ENCODE data around the gene GSTK1. TPM values are rescaled to one million over a fixed set of nuclear protein-coding genes. Genes with fewer than 3 reads are reported as not detected.
A peak's percentile ranks its signal among the peaks of the same experiment; 100 is the strongest.

The GSTK1 gene
- total and polyA plus RNA-seq, 9 of the 15 experiments (the other 6 are each of a cell fraction or from before 2014, with no cell fraction given): 155 to 441 (median 233) TPM

DNA sequence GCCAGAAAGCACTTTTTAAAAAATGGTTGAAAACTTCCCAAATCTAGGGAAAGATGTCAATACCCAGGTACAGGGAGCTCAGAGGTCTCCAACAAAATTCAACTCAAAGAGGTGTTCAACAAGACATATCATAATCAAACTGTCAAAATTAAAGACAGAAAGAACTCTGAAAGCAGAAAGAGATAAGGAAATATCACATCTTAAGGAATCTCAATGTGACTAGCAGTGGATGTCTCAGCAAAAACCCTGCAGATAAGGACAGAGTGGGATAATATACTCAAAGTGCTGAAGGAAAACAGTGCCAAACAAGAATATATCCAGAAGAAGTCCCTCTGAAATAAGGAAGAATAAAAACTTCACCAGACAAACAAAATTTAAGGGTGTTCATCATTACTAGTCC, 13.0 kb upstream of the GSTK1 start:
- H3K9me1 ChIP-seq (ENCODE audit: control insufficient read depth, insufficient read depth, low read length): no peaks in the 10 kb centered on the region
- peaks cover 12% of the 10 kb centered on the region; the same call in 1 of the 2 replicates for H3K9me3 ChIP-seq (replicated peaks; ENCODE audit: control insufficient read depth, insufficient read depth, low read depth, low read length)
- H3K9ac ChIP-seq (ENCODE audit: insufficient read depth in 1 of 2, low read depth in 2 of 2, low read length in 2 of 2): no peak overlapping the region
- no peaks in the 10 kb centered on the region for H3K79me2 ChIP-seq (ENCODE audit: control insufficient read depth, insufficient read depth, low read length)
- BruUV-seq (replicated peaks): no TSS peak
- intact Hi-C loops (cut with micrococcal nuclease) (no loop called here), in situ Hi-C loops (cut with MboI) (no loop called here)
- ATAC-seq (no peak), DNase-seq (ENCODE audit: extremely low read depth in 1 of 4, low spot score in 3 of 4) (no peak), FAIRE-seq (no peak)
- H3K27me3 ChIP-seq (ENCODE audit: control insufficient read depth in 2 of 2, insufficient read depth in 2 of 2, low read length in 2 of 2): no peaks in the 10 kb centered on the region; a peak in 1 of 5 replicates
- H3K4me3 ChIP-seq: no peak overlapping the region
- H3K27ac ChIP-seq (ENCODE audit: extremely low read depth, low read depth, low read length): no peak overlapping the region
- H3K4me2 ChIP-seq (ENCODE audit: insufficient read depth, low read length): no peak overlapping the region
- peaks cover 0 to 2% of the 10 kb centered on the region in 2 experiments; a peak in 2 of 5 replicates for H3K4me1 ChIP-seq (replicated peaks in 1 of 2; ENCODE audit: control insufficient read depth in 2 of 2, insufficient read depth in 2 of 2, low read length in 2 of 2)
- no peaks in the 10 kb centered on the region for H3K36me3 ChIP-seq (ENCODE audit: control insufficient read depth, insufficient read depth, low read length)
- ChIA-PET POLR2A (no interaction called here), CTCF (ENCODE audit: low intra/inter-chr PET ratio) (no interaction called here)
- no peaks in the 10 kb centered on the region for H4K20me1 ChIP-seq (replicated peaks; ENCODE audit: control insufficient read depth, insufficient read depth, low read length)
- H2AFZ ChIP-seq (ENCODE audit: low read depth, low read length): no peak overlapping the region
- peak; percentile 39; the same call in 1 of the 2 replicates for TF ChIP-seq NFE2 (IDR thresholded peaks at IDR 0.05; ENCODE audit: low read depth)
- TF ChIP-seq KLF1 (tag; IDR thresholded peaks at IDR 0.05): no peak
- TF ChIP-seq, protein P1, sequence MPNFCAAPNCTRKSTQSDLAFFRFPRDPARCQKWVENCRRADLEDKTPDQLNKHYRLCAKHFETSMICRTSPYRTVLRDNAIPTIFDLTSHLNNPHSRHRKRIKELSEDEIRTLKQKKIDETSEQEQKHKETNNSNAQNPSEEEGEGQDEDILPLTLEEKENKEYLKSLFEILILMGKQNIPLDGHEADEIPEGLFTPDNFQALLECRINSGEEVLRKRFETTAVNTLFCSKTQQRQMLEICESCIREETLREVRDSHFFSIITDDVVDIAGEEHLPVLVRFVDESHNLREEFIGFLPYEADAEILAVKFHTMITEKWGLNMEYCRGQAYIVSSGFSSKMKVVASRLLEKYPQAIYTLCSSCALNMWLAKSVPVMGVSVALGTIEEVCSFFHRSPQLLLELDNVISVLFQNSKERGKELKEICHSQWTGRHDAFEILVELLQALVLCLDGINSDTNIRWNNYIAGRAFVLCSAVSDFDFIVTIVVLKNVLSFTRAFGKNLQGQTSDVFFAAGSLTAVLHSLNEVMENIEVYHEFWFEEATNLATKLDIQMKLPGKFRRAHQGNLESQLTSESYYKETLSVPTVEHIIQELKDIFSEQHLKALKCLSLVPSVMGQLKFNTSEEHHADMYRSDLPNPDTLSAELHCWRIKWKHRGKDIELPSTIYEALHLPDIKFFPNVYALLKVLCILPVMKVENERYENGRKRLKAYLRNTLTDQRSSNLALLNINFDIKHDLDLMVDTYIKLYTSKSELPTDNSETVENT (CRISPR knock-in tag; IDR thresholded peaks at IDR 0.05): no peak
- TF ChIP-seq, protein P2, sequence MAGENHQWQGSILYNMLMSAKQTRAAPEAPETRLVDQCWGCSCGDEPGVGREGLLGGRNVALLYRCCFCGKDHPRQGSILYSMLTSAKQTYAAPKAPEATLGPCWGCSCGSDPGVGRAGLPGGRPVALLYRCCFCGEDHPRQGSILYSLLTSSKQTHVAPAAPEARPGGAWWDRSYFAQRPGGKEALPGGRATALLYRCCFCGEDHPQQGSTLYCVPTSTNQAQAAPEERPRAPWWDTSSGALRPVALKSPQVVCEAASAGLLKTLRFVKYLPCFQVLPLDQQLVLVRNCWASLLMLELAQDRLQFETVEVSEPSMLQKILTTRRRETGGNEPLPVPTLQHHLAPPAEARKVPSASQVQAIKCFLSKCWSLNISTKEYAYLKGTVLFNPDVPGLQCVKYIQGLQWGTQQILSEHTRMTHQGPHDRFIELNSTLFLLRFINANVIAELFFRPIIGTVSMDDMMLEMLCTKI (IDR thresholded peaks at IDR 0.05; ENCODE audit: partially characterized antibody): no peak
- TF ChIP-seq ZMIZ1 (IDR thresholded peaks at IDR 0.05; ENCODE audit: low read depth in 2 of 2, low read length in 2 of 2): no peak
- no peak for TF ChIP-seq ZNF778 (CRISPR knock-in tag; IDR thresholded peaks at IDR 0.05)
- TF ChIP-seq, protein P3, sequence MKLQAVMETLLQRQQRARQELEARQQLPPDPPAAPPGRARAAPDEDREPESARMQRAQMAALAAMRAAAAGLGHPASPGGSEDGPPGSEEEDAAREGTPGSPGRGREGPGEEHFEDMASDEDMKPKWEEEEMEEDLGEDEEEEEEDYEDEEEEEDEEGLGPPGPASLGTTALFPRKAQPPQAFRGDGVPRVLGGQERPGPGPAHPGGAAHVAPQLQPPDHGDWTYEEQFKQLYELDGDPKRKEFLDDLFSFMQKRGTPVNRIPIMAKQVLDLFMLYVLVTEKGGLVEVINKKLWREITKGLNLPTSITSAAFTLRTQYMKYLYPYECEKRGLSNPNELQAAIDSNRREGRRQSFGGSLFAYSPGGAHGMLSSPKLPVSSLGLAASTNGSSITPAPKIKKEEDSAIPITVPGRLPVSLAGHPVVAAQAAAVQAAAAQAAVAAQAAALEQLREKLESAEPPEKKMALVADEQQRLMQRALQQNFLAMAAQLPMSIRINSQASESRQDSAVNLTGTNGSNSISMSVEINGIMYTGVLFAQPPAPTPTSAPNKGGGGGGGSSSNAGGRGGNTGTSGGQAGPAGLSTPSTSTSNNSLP (IDR thresholded peaks at IDR 0.05; ENCODE audit: borderline replicate concordance, low read depth, low read length): peak; percentile 42; the same call in 1 of the 2 replicates
- TF ChIP-seq XRCC4 (IDR thresholded peaks at IDR 0.05; ENCODE audit: extremely low read depth, insufficient read depth, insufficient read length): no peak
- TF ChIP-seq, protein P4, sequence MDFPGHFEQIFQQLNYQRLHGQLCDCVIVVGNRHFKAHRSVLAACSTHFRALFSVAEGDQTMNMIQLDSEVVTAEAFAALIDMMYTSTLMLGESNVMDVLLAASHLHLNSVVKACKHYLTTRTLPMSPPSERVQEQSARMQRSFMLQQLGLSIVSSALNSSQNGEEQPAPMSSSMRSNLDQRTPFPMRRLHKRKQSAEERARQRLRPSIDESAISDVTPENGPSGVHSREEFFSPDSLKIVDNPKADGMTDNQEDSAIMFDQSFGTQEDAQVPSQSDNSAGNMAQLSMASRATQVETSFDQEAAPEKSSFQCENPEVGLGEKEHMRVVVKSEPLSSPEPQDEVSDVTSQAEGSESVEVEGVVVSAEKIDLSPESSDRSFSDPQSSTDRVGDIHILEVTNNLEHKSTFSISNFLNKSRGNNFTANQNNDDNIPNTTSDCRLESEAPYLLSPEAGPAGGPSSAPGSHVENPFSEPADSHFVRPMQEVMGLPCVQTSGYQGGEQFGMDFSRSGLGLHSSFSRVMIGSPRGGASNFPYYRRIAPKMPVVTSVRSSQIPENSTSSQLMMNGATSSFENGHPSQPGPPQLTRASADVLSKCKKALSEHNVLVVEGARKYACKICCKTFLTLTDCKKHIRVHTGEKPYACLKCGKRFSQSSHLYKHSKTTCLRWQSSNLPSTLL (IDR thresholded peaks at IDR 0.05): 0 out of 2 replicates have a peak, but pooled peaks have one; percentile 9
- TF ChIP-seq GATAD2A (IDR thresholded peaks at IDR 0.05): no peak
- TF ChIP-seq DPF2 (IDR thresholded peaks at IDR 0.05): peak; percentile 58

All from K562 (cell line).